PC-3 (cell line): ENCODE results near the gene FSTL4.

Source experiments
- CTCF ChIP-seq: fragments of 300-600 bp; sonication (generic); conservative IDR thresholded peaks from 2 replicates; pipeline ENCODE4 v1.5.1; 2017; ENCODE audit warnings: antibody characterized with exemption, low read depth, mild to moderate bottlenecking, low read length
- EZH2 ChIP-seq: fragments of 300-600 bp; sonication (generic); IDR thresholded peaks from one replicate; pipeline ENCODE4 v1.6.1; 2017; ENCODE audit warnings: antibody characterized with exemption, mild to moderate bottlenecking, low read length; ENCODE audit not compliant: unreplicated experiment

- TF ChIP-seq CTCF: no peak
- no peak for TF ChIP-seq EZH2
These were observed 49.0 kb upstream of the FSTL4 start for GRCh38 chr5:133661389-133661788.
